NCI-H1417 (cell line): ENCODE measurements around the gene HABP2.

Experiments used
- DNase-seq, 3 experiments: peaks; one replicate each; lab custom pipeline; 2025; lab: John Stamatoyannopoulos, UW

The HABP2 gene

DNA sequence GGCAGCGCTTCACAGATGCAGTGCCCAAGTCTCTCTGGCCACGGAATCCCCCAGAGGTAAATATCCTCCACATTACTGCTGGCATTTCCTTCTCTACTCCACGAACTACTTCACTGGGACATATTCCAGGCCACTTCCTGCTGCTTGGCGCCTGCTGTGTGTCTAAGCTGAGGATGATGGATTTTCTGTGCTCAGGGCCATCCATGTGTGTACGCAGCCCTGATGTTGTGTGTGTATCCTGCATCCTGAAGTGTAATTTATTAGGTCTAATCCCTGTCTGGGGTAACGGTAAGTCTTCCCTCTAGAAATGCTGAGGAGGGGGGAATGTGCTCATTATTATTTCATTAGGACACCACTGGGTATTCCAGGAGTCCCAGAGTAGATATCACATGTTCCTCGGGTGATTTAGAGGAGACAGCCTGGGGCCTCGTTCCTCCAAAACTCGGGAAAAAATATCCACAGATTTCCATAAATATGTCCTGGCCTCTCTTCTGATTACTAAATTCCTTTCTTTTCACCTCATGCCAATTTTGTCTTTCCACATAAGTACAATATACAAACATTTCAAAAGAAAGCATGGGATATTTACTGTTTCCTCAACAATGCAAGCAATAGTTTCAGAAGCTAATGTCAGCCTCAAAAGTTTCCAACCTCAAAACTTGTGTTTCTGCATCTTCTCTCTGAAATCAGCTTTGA is 25.5 kb upstream of the HABP2 start:
- no peak for DNase-seq

DNA sequence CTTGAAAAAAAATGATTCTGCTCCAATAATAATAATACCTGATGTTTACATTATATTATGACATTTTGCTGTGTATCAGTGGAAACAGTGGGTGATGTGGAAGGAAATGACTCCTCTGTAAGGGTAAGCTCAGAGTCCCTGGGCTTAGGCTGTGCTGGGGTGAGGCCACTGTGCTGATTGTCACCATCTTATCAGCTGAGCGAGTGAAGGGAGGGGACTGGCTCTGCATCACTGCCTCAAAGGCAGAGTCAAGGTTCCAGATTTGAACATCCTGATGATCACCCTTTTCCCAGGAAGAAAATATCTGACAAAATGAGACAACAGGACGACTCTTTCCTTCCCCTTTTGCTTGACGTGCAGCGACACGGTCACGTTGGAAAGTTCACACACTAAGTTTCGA is 24.0 kb upstream of the HABP2 start:
- DNase-seq, result no peak

DNA sequence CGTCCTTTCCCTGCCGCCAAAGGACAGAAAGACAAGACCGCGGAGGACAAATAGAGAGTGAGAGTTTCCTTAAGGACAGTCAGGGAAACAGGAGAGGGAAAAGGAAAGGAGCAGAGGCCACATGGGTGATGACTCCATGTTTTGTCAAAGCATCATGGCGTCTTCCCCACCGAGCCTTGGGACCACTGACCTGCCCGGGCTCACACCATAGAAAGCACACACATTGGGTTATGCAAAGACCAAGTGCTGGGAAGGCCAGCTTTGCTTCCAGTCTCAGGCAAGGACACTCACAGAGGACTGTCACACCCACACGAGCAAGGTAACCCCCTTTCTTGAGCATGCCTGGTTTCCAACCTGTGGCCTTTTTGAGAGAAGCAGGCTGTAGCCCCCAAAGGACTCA is 23.3 kb upstream of the HABP2 start:
- DNase-seq, result no peak

DNA sequence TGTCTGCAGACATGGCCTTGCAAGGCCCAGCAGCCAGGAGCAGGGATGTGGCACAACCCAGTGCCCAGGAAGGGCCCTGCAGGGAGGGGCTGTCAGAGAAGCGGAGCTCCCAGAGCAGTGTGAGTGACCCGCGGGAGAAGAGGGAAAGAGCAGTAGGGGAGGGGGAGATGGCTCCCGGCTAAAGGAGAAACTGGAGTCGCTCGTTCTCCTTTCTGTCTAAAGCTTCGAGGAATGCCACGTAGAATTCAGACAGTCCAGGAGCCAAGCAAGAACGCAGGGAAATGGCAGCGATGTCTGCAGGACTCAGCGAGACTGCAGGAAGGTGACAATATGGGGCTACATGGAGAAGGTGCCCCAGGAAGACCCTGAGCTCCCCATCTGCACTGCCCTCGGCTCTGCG is 22.4 kb upstream of the HABP2 start:
- no peak for DNase-seq

DNA sequence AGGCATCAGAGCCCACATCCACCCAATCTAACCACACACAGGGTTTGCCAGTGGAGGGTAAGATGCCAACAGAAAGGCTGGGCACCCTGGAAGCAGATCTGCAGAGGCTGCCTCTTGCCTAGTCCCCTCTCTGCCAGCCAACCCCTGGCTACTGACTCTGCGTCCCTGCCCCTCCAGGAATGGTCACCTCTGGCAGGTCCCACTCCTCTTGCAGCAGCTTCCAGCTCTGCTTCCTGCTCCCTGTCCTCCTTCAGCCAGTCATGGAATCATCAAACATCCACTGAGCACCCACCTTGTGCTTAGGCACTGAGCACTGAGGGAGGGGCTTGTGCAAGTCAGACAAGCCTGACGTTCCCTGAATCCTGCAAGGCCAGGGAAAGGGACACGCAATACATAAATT is 20.1 kb upstream of the HABP2 start:
- DNase-seq, result no peak

DNA sequence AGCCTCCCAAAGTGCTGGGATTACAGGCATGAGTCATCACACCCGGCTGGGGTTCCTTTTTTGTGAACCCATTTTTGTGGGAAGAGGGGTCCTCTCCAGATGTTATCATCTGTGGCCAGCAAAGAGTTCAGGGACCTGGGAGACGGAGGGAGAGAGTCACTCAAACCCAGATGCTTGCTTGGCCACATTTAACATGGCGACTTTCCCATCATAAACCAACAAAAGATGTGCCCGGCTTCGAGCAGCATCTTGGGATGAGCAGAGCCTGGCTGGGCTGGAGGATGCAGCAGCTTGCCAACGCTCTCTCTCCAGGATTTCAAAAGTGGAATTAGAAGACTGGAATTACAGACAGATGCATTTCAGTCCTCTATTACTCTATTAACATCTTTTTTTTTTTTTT is 19.1 kb upstream of the HABP2 start:
- no peak for DNase-seq

DNA sequence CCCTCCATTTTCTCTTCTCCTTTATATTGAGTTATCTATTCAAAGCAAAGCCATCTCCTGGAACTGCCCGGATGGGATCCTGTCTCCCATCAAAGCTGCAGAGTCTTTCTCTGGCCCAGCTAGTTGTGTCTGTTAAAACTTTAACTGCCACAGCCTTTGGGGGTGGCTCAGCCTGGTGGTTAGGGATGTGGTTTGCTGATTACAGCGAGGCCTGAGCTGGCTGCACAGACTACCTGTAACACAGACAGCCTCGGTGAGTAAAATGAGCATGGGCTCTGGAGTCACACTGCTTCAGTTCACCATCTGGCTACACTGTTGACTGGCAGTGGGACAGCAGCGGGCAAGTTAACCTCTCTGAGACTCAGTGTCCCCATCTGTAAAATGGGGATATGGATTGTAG is 18.4 kb upstream of the HABP2 start:
- no peak for DNase-seq

DNA sequence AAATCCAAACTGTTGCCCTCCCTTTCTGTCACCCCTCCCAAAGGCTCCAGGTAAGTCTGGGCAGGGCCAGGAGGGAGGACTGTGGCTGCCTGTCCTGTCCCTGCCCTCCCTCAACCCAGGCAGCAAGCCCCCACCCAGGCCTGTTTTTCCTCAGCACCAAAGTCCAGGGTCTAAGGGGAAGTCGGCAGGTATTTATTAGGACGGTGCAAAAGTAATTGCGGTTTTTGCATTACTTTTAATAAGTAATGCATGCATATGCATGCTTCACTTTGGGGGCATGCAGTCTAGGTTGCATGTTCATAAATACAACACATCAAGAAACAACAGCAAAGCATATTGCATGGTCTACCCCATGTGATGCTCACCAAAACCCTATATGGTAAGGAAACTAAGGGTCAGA is 15.2 kb upstream of the HABP2 start:
- DNase-seq, result no peak

DNA sequence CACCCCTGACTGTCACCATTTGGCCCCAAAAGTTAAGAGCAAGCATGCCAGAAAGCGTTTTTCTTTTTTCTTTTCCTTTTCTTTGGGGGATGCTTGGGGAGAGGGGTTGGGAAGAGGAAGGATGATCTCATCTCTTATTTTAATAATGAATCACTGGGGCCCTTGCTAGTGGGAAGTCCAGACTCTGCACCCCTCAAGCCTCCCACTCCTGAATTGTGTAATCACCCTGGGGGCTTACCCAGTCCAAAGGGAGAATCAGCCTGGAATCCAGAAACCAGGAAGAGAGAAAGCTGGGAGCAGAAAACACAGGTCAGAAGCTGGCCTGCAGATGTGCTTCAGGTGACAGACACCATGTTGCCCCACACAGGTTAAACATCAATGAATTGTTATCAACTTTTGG is 14.7 kb upstream of the HABP2 start:
- DNase-seq, result no peak

DNA sequence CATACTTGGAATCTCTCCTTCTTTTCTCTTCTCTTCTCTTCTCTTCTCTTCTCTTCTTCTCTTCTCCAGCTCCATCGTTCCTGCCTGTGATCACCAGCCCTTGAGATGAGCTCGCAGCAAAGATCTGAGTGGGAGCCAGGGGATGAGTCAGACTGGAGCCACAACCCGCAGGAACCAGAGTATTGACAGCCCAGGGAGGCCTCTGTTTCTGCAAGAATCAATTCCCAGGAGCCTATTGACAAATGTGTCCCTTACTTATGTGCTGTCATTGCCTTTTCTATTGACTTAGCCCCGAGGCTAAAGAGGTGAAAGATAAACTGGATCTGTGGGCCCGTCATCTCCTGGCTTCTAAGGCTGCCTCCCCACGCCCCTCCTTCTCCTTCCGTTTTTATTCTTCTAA is 13.1 kb upstream of the HABP2 start:
- no peak for DNase-seq

DNA sequence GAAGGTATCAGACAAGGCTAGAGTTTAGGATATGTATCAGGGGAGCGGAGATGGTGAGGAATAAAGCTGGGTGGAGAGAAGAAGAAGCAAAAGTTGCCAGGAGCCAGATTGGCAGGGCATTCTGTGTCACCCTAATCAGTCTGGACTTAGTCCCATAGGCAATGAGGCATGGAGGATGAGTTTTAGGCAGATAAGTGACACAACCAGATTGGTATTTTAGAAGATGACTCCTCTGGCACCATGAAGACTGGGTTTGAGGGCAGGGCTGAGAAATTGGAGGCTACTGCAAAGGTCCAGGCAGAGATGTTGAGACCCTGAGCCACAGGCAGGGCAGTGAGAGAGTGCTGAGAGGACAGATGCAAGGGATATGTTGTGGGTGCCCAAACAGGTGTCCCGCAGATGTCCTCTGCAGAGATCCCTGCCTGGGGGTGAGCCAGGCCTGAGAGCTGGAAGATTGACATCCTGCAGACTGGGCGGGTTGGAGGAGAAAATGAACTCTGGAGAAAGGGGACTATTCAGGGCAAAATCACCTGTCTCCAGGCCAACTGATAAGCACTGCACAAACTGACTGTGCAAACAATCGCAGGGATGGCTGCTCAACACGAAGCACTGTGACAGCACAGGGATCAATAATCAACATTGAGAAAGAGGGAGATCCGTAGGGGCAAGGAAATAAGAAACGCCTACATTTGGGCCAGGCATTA is 11.9 kb upstream of the HABP2 start:
- DNase-seq, result no peak

DNA sequence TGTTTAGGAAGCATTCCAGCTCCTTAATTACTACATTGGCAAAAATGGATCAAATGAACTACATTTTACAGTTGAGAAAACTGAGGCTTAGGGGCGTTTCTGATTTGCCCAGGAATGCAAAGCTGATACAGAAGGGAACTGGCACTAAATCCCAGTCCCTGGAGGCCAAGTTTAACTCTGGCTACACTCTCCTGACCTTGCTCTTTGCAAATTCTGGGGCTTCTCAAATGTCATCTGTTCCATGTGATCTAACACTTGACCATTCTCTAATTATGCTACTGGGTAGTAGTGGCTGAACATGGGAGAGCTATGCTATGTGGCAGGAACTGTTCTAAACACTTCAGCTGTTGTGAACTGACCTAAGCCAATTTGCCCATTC is 11.3 kb upstream of the HABP2 start:
- DNase-seq, result peak in 1 of 3 experiments; percentile 2

DNA sequence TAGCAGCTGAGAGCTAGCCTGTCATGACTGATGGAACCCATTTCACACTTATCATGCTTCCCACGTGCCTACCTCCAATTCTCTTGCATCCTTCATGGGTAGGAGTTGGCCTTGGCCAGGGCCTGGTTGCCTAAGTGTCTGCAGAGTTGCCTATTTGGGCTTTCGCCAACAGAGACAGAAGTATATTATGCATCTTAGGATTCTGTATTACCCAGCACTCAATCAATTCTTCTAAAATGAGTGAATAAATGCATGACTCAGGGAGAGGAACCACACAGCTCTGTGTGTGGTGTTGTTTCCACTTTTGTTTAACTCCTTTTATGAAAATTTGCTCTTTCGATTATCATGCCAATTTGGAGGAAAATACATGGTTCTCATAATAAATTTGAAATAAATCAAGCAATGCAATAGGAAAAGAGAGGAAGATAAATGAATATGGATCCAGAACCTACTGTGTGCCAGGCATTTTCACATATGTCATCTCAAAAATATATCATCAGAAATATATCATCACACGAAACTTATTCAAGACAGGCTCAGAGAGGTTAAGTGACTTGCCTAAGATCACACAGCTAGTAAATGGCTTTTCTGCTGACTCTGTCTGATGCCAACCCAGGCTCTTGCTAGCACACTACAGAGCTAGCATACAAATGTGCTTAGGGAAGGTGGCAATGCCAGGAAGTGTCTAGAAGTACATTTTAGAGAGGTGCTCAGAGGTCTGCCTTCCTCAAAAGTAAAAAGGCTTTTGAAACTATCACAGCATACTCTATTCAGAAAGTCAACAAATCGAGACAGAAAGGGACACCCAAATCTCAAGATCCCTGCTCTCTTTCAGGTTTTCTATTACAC is 9.5 kb upstream of the HABP2 start:
- DNase-seq, result no peak

DNA sequence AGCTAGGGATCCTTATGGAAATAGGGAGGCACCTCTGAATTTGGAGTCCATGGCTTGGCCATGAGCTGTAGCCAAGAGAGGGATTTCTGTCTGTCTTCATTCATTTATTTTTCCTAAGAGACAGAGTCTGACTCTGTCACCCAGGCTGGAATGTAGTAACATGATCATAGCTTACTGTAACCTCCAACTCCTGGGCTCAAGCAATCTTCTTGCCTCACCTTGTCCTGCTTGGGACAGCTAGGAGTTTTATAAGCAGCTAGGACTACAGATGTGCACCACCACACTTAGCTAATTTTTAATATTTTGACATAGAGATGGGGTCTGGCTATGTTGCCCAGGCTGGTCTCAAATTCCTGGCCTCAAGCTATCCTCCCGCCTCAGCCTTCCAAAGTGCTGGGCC is 8.5 kb upstream of the HABP2 start:
- DNase-seq, result no peak

DNA sequence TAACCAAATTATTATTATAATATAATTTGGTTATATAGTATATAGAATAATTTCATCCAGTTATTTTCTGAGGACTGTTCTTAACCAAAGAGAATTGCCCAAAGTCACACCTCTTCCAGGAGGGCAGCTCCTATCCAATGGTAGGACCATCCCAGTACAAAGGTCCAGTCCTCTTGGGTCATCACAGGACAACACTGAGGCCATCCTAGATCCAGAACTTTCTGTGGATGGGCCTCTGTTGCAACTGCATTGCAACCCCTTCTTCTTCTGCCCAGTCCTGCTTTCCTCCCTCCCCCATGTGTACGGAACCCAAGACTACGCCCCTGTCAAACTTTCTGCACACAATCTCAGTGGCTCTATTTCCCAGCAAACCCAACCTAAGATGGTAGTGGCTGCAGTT is 5.4 kb upstream of the HABP2 start:
- no peak for DNase-seq

DNA sequence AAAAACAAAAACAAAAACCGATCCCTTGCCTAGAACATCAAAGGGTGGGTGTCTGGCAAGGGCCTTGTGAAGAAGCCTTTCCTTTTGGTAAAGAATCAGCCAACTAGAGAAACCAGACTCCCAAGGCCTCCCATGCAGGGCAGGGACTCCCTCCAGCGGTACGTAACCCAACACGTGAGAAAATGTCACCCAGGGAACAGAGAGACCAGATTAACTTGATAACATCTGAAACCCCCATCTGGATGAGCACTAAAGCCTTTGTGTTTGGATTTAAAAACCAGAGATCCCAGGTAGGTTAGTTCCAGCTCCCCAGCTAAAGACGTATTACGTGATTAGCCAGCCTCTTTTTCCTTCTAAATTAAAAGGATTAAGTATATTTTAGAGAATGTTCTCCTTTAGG is 3.0 kb upstream of the HABP2 start:
- DNase-seq, result no peak

DNA sequence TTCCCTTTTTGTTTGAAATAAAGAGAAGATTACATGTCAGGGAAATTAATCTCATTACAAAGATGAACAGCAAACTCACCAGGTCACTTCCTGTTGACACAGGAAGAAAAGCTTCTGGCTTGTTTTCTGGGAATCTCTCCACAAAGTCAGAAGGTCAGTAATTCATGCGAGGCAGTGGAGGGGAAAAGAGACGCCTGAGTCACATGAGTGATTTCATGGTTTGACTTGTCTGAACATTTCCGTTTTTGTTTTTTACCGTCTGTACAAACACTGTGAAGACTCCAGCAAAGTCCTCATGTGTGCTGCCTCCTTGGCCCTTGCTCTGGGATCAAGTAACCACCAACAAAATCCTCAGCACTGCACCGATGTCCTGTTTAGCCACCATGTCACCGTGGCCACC is 2.5 kb upstream of the HABP2 start:
- DNase-seq, result no peak

DNA sequence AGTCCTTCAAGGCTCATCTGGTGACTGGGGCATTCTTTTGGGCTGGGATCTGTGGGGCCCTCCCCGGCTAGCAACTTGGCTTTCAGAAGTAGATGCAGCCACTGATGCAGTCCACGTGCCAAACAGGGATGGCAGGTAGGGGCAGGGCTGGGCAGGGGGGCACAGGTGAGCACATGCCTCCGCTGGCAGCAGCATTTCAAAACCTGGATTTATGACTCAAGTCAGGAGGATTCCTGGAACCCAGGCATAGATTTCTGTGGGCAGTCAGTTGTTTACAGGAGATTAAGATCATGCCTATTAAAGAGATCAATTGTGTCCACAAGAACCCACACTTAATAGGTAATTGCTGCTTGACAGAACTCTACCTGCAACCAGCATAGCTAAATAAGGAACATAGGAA is 839 bp upstream of the HABP2 start:
- DNase-seq, result peak in 1 of 3 experiments; percentile 1

DNA sequence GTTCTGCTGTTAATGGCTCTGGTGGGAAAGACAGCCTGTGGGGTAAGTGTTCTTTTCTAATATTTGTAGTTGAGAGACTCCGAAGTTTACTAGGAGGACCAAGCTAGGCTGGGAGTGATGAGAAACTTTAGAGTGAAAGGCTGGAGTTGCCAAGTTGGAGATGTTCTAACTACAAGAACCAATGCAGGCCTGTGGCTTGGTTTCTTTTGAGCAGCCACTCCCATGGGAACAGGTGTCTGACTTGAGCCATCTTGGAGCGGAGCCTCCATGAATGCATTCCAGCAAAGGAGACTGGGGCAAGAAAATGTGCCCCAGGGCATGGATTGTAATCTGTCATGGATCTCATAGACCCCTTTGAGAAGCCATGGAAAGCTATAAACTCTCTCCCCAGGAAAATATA is 296 bp downstream of the HABP2 start:
- DNase-seq, result no peak

DNA sequence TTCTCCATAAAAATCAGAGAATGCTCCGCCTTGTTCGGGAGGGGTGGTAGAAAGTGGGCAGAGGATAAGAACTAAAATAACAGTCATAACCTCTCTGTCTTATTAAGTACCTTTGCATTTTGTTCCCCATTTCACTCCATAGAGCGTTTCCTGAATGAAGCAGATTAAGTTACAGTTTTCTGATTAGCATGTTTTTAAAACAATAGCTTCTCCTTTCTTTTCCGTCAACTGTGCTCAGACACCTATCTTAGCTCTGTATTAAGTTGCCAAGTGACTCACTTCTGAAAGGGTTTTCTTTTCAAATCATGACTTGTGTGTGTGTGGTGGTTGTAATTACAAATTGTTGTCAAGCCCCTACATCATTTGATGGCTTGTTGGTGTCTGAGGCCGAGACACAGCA is 1.4 kb downstream of the HABP2 start:
- DNase-seq, result no peak

DNA sequence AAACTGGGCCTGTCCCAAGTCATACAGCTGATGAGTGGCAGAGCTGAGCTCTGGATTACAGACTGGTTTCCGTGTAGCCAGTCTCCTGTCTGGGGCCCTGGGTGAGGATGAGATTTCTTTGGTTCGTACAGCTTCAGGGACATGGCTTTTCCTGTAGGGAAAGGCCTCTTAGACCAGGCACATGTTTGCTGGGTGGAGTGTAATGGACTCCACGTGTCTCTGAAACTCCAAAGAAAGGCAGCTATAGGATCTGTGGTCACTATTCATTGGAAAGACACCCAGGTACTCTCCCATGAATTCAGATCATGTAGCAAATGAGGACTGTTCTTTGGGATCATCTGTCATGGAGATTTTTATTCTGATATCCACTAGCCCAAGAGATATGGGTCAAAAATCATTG is 2.4 kb downstream of the HABP2 start:
- no peak for DNase-seq

DNA sequence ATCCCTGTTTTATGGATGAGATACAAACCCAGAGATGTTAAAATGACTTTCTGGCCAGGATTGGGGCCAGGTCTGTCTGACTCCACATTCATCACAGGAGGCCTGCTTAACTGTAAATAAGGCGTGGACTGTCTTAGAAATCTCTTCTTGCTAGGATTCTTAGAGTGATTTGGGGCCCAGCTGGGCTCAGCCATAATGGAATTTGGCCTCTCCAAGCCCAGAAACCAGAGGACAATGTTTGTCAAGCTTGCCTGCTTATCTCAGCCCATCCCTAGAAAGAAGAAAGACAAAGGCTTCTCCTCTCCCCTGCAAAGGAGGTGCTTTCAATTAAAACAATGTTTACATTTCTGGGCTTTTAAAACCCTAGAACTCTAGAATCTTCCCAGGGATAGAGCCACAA is 2.9 kb downstream of the HABP2 start:
- DNase-seq, result no peak

DNA sequence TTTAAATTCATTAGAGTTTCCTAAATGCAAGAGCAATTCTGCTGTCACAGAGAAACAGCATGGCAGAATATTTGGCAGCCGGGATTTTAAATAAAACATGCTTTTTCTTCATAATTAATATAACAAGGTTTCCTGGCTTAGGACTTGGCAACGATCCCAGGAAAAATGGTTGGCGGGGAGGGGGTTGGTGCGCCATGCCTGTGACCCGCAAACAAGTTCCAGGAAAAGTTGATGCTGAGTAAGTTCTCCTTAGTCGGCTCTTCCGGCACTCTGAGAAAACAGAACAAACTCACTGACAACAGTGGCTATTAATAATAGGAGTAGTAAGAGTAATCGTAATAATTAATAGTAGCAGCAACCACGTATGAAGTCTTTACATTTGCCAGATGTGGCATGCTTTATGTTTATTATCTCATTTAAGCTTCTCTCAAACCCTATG is 4.6 kb downstream of the HABP2 start:
- no peak for DNase-seq
